ENCODE data around the gene ARHGEF10L.

Gene ARHGEF10L

DNA sequence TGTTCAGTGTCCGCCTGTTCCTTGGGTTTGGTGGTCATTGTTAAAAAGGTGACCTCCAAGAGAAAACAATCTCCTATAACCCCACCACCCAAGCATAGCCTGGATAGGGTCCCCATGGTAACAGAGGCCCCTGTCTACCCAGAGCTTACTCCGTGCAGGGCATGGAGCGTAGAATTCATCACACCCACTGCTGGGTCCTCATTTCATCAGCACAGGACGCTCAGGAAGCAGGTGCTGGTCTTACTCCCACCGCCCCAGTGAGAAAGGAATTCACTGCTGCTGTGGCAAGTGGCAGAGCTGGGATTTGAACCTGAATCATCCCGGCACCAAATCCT is 37.0 kb downstream of the ARHGEF10L start:
- no peak for DNase-seq (ENCODE audit: low read depth in 2 of 2)
- no peak overlapping the region for H3K4me3 ChIP-seq (replicated peaks in 1 of 2; ENCODE audit: low read depth in 2 of 2, low read length in 2 of 2)
- TF ChIP-seq, protein P1, sequence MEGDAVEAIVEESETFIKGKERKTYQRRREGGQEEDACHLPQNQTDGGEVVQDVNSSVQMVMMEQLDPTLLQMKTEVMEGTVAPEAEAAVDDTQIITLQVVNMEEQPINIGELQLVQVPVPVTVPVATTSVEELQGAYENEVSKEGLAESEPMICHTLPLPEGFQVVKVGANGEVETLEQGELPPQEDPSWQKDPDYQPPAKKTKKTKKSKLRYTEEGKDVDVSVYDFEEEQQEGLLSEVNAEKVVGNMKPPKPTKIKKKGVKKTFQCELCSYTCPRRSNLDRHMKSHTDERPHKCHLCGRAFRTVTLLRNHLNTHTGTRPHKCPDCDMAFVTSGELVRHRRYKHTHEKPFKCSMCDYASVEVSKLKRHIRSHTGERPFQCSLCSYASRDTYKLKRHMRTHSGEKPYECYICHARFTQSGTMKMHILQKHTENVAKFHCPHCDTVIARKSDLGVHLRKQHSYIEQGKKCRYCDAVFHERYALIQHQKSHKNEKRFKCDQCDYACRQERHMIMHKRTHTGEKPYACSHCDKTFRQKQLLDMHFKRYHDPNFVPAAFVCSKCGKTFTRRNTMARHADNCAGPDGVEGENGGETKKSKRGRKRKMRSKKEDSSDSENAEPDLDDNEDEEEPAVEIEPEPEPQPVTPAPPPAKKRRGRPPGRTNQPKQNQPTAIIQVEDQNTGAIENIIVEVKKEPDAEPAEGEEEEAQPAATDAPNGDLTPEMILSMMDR (IDR thresholded peaks at IDR 0.05; ENCODE audit: low read depth, low read length): no peak

DNA sequence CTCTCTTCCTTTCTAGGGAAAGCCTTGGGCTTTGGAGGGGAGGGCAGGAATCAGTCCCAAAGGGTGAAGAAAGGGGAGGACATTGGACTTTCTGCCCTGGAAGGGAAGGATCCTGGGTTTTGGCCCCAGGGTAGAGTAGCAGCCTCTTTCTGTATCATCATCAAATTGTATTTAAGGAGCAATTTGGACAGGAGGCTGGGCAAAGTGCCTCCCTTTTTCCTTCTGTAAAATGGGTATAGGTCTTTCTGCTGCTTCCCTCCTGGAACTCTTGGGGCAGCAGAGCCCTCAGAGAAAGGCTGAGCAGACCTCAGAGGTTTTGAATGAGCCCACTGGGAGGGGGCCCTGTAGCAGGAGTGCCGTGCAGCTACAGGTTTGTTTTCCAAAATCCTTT is 38.4 kb downstream of the ARHGEF10L start:
- H3K4me3 ChIP-seq (replicated peaks in 1 of 2; ENCODE audit: low read depth in 2 of 2, low read length in 2 of 2): no peak overlapping the region
- TF ChIP-seq, protein P1 (IDR thresholded peaks at IDR 0.05; ENCODE audit: low read depth, low read length): no peak
- DNase-seq (ENCODE audit: low read depth in 2 of 2): no peak

DNA sequence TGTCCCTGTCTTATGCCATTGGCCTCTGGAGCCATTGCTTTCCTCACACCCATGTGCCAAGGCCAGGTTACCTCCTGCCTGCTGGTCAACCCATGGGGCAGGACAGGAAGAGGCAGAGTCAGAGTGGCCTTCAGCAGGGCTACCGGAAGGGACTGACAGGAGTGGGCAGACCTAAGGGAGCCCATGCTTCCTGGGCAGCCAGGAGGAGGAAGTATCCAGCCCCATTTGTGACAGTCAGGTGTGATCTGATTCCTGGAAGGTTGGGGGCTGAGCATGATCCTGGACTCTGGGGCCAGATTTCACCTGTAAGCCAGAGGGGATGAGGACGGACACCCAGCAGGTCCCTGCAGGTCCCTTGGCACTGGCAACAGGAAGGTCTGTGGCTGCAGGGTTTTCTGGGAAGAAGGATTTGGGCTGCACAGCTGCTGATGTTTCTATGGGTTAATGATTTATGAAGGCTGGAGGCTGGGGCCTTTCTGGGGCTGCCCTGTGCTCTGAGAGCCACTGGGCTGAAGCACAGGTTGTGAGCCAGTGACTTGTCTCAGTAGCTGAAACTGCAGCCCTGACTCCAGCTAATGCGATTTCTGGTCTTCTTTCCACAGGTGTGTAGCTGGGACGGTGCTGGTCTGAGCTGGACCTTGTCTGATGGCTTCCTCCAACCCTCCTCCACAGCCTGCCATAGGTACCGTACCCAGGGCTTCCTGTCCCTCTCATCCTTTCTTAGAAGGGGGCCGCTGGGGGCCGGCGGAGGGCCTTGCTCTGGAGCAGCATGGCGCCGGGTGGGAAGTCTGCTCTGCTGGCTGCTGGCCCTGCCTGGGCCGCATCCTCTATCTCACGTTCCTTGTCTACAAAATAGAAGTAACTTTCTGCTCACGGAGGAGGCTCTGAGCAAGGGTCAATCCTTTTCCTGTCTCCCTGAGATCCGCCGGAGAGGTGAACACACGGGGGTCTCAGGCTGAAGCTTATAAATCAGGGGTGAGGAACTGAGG is 40.7 kb downstream of the ARHGEF10L start:
- H3K4me3 ChIP-seq (replicated peaks in 1 of 2; ENCODE audit: low read depth in 2 of 2, low read length in 2 of 2): no peak overlapping the region
- TF ChIP-seq, protein P1 (IDR thresholded peaks at IDR 0.05; ENCODE audit: low read depth, low read length): no peak
- DNase-seq (ENCODE audit: low read depth in 2 of 2): no peak

DNA sequence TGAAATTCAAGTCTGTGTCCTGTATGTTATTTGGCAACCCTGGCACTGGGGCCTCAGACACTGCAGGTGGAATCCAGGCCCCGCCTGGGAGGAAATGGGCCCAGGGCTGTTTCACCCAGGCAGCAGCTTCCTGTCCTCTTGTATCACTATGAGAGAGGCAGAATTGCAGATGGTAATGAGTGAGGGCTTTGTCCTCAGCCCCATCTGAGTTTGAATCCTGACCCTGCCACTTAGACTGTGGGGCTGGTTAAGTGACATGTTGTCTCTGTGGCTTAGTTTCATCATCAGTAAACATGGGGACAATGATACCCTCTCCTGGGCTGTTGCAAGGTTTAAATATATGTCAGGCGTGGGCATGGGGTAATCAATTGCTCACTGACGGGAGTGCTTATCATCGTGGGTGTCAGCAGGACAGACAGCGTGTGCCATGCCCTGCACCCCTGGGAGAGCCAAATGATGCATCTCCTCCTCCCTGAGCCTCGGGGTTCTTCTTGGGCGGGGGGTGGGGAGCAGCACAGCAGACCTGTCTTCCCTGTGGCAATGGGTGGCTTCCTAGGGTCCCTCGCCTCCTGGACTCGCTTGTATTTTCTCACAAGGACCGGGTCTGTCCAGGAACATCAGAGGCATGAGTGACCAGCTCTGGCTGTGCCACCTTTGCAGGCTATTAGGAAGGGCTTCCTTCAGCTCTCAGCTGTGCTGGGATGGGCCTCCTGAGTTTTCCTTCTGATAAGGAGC is 42.1 kb downstream of the ARHGEF10L start:
- TF ChIP-seq, protein P1 (IDR thresholded peaks at IDR 0.05; ENCODE audit: low read depth, low read length): no peak
- no peak overlapping the region for H3K4me3 ChIP-seq (replicated peaks in 1 of 2; ENCODE audit: low read depth in 2 of 2, low read length in 2 of 2)
- DNase-seq (ENCODE audit: low read depth in 2 of 2): no peak

DNA sequence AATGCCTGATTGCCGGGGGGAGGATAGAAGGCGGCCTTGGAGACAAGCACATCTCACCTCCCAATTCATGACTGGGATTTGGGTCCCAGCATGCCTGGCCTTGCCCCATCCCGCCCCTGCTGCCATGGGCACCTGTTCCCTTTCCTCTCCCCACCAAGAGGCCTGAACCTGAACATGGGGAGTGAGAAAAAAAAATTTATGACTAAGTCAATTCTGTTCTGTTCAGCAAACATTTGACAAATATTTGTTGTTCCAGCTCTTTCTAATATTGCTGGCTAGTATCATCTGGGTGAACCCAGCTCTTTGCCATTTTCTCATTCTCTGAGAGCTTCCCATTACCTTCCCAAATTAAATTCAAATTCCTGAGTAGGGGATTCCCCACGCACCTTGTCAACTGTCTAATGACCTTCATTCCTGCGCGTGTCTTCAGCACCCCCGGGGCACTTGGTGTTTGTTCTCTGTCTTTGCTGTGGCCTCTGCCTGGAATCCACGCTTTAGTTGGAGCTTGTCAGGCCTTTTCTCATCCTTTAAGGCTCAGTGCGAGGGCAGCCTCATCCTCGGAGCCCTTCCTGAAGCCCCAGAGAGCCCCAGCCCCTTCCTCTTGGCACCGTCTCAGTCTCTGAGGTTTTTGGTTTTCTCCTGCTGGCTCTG is 42.8 kb downstream of the ARHGEF10L start:
- no peak overlapping the region for H3K4me3 ChIP-seq (replicated peaks in 1 of 2; ENCODE audit: low read depth in 2 of 2, low read length in 2 of 2)
- TF ChIP-seq, protein P1 (IDR thresholded peaks at IDR 0.05; ENCODE audit: low read depth, low read length): no peak
- DNase-seq (ENCODE audit: low read depth in 2 of 2): no peak

DNA sequence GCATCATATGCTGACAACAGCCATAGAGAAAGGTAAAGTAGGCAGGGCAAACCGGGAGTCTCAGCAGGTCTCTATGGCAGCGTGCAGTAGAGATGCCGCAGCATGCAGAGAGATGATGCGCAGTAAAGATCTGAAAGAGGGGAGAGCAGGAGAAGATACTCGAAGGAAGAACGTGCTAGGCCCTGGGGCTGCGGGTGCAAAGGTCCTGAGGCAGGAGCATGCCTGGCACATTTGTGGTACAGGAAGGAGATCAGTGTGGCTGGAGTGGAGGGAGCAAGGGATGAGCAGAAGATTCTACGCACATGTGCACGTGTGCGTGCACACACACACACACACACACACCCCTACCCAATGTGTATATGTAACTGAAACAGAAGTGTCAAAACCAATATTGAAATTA is 45.0 kb downstream of the ARHGEF10L start:
- no peak overlapping the region for H3K4me3 ChIP-seq (replicated peaks in 1 of 2; ENCODE audit: low read depth in 2 of 2, low read length in 2 of 2)
- no peak for DNase-seq (ENCODE audit: low read depth in 2 of 2)
- TF ChIP-seq, protein P1 (IDR thresholded peaks at IDR 0.05; ENCODE audit: low read depth, low read length): no peak

Measured in cardiac fibroblast (primary cell).